ENCODE measurements around the gene CTCFL. TPM values are rescaled to one million over a fixed set of nuclear protein-coding genes. Genes with fewer than 3 reads are reported as not detected.

Gene CTCFL
- total RNA-seq, 1 donor from 2014 or later = 0.17 TPM

Other genes starting within 250 kb of the CTCFL start
- not detected for gene SPO11, start 195.3 kb downstream of the CTCFL start, total RNA-seq
- gene RAE1, start 173.9 kb downstream of the CTCFL start, total RNA-seq = 20.9 TPM
- gene RBM38, start 133.7 kb downstream of the CTCFL start, total RNA-seq = 21.9 TPM
- gene PCK1, start 36.0 kb upstream of the CTCFL start, total RNA-seq = 27.0 TPM
- gene ZBP1, start 95.3 kb upstream of the CTCFL start, total RNA-seq = 1.3 TPM
- gene PMEPA1, start 184.9 kb upstream of the CTCFL start, total RNA-seq = 83.8 TPM